Upper lobe of left lung (tissue), 4 donors: Measurements from ENCODE around the gene HELZ2.

ENCODE experiments used
- CTCF ChIP-seq, 6 experiments: fragments of 450-650 bp in 4 of 6; fragments of 200-600 bp in 2 of 6; sonication (generic) in 2 of 6; IDR thresholded peaks; one replicate each; pipeline ENCODE4 v1.5.1; 2016 to 2019; ENCODE audit warnings: antibody characterized with exemption in 6 of 6
- POLR2A ChIP-seq, 4 donors: fragments of 450-650 bp; IDR thresholded peaks; one replicate each; pipeline ENCODE4 v1.5.1; 2016 to 2017; ENCODE audit warnings: antibody characterized with exemption in 4 of 4, mild to moderate bottlenecking in 2 of 4
- POLR2AphosphoS5 ChIP-seq, 2 donors: sonication (generic); formaldehyde crosslinking; IDR thresholded peaks; one replicate each; pipeline ENCODE4 v1.5.1; 2017; ENCODE audit warnings: antibody characterized with exemption in 2 of 2

DNA sequence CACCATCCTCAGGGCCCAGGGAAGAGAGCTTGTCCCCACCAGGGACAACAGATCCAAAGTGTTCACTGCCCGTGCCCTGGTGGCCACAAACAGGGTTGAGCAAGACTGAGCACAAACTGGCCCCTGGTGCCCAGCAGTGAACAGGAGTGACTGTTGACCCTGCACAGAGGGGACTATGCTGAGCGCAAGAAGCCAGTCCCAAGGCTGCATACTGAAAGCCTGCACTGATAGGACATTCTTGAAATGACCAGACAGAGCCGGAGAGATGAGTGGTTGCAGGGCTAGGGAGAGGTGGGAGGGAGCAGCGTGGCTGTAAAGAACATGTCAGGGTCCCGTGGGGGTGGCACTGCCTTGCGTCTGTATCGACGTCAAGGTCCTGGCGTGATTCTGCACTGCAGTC, 23.0 kb downstream of the HELZ2 start:
- TF ChIP-seq POLR2A (IDR thresholded peaks at IDR 0.05) = no peak
- no peak for TF ChIP-seq CTCF (IDR thresholded peaks at IDR 0.05)
- no peak for TF ChIP-seq POLR2AphosphoS5 (IDR thresholded peaks at IDR 0.05)
